Lower lobe of right lung (tissue), 2 donors: ENCODE measurements around the gene SPINT3. TPM values are rescaled to one million over a fixed set of nuclear protein-coding genes. Genes with fewer than 3 reads are reported as not detected.

Source experiments
- ATAC-seq, 2 donors: fragments of 200-7000 bp; cut with Tn5 transposase; one replicate each; pipeline ENCODE4 v1.9.1; 2020 to 2022; ENCODE audit warnings: mild to moderate bottlenecking in 2 of 2, moderate library complexity in 2 of 2
- DNase-seq: peaks from one replicate; pipeline ENCODE4 v3.0.0-alpha.2; 2020
- H3K27ac ChIP-seq: fragments of 200-600 bp; one replicate; pipeline ENCODE4 v1.8.0; 2022
- H3K27me3 ChIP-seq: fragments of 200-600 bp; one replicate; pipeline ENCODE4 v1.8.0; 2022; ENCODE audit warnings: low read depth
- H3K36me3 ChIP-seq: fragments of 200-600 bp; one replicate; pipeline ENCODE4 v1.8.0; 2022; ENCODE audit warnings: mild to moderate bottlenecking
- H3K4me1 ChIP-seq: fragments of 200-600 bp; one replicate; pipeline ENCODE4 v1.8.0; 2022
- H3K4me3 ChIP-seq: fragments of 200-600 bp; one replicate; pipeline ENCODE4 v1.8.0; 2022; ENCODE audit warnings: mild to moderate bottlenecking
- H3K9me3 ChIP-seq: fragments of 200-600 bp; one replicate; pipeline ENCODE4 v1.8.0; 2022
- intact Hi-C: fragments of 100-400 bp; cut with DNase I; formaldehyde crosslinking; loops from one replicate; pipeline ENCODE4 v1.11.0; 2022
- total RNA-seq: library from RNA; stranded (reverse); fragmentation: NEBNext Ultra II Directional; extraction: Animal tissue kit (Norgen Biotek cat#: 25700); gene quantifications from one replicate; pipeline ENCODE4 v1.2.1, GENCODE V29; 2021
- TF ChIP-seq, protein P1 (sequence below): fragments of 200-600 bp; IDR thresholded peaks from one replicate; pipeline ENCODE4 v1.8.0; 2022; ENCODE audit warnings: antibody characterized with exemption, mild to moderate bottlenecking
- donor health status: DM: no; HTN: yes; CAD: no; lungs with severe emphysema.

SPINT3 gene
- total RNA-seq, 1 donor from 2014 or later = not detected

DNA sequence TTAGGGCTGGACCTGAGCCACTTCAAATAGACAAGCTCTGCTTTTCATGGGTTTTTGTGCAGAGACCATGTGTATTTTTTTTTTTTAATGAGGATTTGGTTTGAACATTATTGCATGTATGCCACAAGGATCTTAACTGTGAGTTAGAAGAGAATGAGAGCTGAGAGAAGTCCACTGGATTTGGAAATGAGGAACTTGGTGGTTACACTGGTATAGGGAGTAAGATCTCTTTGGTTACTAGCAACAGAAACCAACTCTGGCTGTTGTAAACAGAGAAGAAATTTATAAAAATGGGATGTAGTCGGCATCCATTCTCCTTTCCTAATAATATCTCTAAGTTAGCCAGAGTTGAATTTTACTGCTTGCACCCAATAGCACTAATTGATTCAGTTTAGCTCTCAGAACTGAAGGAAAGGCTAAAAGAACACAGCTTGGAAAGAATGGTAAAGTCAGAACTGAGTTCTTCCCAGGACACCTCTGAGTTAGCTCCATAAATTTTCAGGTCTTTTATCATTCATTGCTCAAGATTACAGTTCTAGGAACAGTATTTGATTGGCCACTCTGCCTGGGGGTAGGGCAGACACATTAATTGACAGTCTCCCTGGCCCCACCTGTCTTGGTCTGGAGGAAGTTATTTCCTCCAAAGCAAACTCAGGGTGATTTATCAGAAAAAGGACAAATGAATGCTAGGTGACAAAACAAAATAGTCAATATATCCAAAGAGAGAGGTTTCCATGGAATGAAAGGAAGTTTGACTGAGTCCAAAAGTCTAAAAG, 49.7 kb downstream of the SPINT3 start:
- Histone ChIP-seq H3K9me3 (no peaks in the 10 kb centered on the region), H3K27ac (no peak overlapping the region), H3K4me1 (peaks cover 19% of the 10 kb centered on the region), H3K36me3 (no peaks in the 10 kb centered on the region), H3K4me3 (no peak overlapping the region), H3K27me3 (peaks cover 28% of the 10 kb centered on the region)
- ATAC-seq (no peak), DNase-seq (no peak)
- TF ChIP-seq, protein P1, sequence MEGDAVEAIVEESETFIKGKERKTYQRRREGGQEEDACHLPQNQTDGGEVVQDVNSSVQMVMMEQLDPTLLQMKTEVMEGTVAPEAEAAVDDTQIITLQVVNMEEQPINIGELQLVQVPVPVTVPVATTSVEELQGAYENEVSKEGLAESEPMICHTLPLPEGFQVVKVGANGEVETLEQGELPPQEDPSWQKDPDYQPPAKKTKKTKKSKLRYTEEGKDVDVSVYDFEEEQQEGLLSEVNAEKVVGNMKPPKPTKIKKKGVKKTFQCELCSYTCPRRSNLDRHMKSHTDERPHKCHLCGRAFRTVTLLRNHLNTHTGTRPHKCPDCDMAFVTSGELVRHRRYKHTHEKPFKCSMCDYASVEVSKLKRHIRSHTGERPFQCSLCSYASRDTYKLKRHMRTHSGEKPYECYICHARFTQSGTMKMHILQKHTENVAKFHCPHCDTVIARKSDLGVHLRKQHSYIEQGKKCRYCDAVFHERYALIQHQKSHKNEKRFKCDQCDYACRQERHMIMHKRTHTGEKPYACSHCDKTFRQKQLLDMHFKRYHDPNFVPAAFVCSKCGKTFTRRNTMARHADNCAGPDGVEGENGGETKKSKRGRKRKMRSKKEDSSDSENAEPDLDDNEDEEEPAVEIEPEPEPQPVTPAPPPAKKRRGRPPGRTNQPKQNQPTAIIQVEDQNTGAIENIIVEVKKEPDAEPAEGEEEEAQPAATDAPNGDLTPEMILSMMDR = no peak
- intact Hi-C loops = no loop called here

- Histone ChIP-seq H3K27ac (no peak overlapping the region), H3K9me3 (no peaks in the 10 kb centered on the region), H3K36me3 (no peaks in the 10 kb centered on the region), H3K4me1 (peaks cover 5% of the 10 kb centered on the region), H3K27me3 (peaks cover 8% of the 10 kb centered on the region), H3K4me3 (no peak overlapping the region)
- DNase-seq = no peak
- TF ChIP-seq, protein P1 = no peak
- intact Hi-C loops = no loop called here
- ATAC-seq = no peak
These were observed 51.7 kb downstream of the SPINT3 start for GRCh38 chr20:45463709-45464108.

DNA sequence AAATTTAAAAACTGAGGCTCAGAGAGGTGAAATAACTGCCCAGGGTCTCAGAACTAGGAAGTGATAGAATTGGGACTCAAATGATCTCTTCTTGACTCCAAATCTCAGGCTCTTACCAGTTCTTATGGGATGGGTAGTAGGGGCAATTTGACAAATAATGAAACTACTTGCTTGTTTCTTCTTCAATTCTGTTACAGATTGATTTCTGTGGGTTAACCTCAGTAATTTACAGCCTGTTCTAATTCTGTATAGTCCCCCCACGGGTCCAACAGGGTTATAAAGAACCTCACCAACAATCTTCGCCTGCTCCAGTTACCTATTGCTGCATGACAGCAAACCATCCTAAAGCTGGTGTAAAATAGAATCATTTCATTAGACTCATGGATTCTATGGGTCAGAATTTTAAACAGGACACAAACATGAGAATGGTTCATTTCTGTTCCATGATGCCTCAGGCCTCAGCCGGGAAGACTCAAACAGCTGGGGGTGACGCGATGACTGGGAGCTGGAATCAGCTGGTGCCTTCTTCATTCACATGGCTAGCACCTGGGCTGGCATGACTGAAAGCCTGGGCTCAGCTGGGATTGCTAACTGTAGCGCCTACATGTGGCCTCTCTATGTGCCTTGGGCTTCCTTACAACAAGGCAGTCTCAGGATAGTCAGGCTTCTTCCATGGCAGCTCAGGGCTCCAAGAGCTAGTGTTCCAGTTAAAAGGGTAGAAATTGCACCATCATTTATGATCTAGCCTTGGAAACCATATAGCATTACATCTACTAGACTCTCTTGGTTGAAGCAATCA, 52.5 kb downstream of the SPINT3 start:
- no peak for ATAC-seq
- Histone ChIP-seq H3K4me3 (no peak overlapping the region), H3K36me3 (no peaks in the 10 kb centered on the region), H3K27ac (no peak overlapping the region), H3K9me3 (no peaks in the 10 kb centered on the region), H3K27me3 (peaks cover 2% of the 10 kb centered on the region), H3K4me1 (peaks cover 5% of the 10 kb centered on the region)
- TF ChIP-seq, protein P1 = no peak
- DNase-seq = no peak
- intact Hi-C loops = no loop called here

Other genes with a start within 250 kb of the SPINT3 start
- gene RBPJL, start 208.8 kb downstream of the SPINT3 start, total RNA-seq = not detected
- gene MATN4, start 207.3 kb downstream of the SPINT3 start, total RNA-seq = not detected
- gene SDC4, start 167.2 kb downstream of the SPINT3 start, total RNA-seq = 259 TPM
- gene SYS1, start 152.5 kb downstream of the SPINT3 start, total RNA-seq = 69.3 TPM
- not detected for gene TP53TG5, start 137.3 kb downstream of the SPINT3 start, total RNA-seq
- gene DBNDD2, start 107.3 kb downstream of the SPINT3 start, total RNA-seq = 82.2 TPM
- gene PIGT, start 99.5 kb downstream of the SPINT3 start, total RNA-seq = 78.7 TPM
- gene WFDC2, start 45.9 kb downstream of the SPINT3 start, total RNA-seq = 172 TPM
- not detected for gene WFDC6, start 23.9 kb upstream of the SPINT3 start, total RNA-seq
- gene EPPIN, start 31.8 kb upstream of the SPINT3 start, total RNA-seq = 0.38 TPM
- not detected for gene WFDC8, start 63.7 kb upstream of the SPINT3 start, total RNA-seq
- not detected for gene WFDC10A, start 114.1 kb upstream of the SPINT3 start, total RNA-seq
- gene WFDC9, start 115.7 kb upstream of the SPINT3 start, total RNA-seq = not detected
- gene WFDC11, start 154.6 kb upstream of the SPINT3 start, total RNA-seq = not detected
- gene WFDC13, start 186.4 kb upstream of the SPINT3 start, total RNA-seq = not detected
- 1.2 TPM for gene WFDC10B, start 189.4 kb upstream of the SPINT3 start, total RNA-seq
- not detected for gene SPINT4, start 206.7 kb upstream of the SPINT3 start, total RNA-seq